Fibroblast of lung (primary cell): ENCODE data around the gene ZCCHC7. TPM values are rescaled to one million over a fixed set of nuclear protein-coding genes. Genes with fewer than 3 reads are reported as not detected.

Experiments
- DNase-seq, 2 donors: peaks; one replicate each; pipeline versions ENCODE4 v3.0.0 to v3.0.0-alpha.2; 2010; ENCODE audit warnings: low read depth in 2 of 2
- H2AFZ ChIP-seq: 2 replicates; pipeline ENCODE4 v1.5.1; 2012; ENCODE audit warnings: low read length, control low read depth, inconsistent platforms
- H3K27ac ChIP-seq: 2 replicates; pipeline ENCODE4 v1.5.1; 2011; ENCODE audit warnings: low read length, control low read depth; ENCODE audit not compliant: insufficient read depth
- H3K27me3 ChIP-seq: 2 replicates; pipeline ENCODE4 v1.5.1; 2011; ENCODE audit warnings: mild to moderate bottlenecking, low read length; ENCODE audit not compliant: control insufficient read depth, insufficient read depth
- H3K36me3 ChIP-seq: 2 replicates; pipeline ENCODE4 v1.5.1; 2011; ENCODE audit warnings: low read length; ENCODE audit not compliant: control insufficient read depth, insufficient read depth
- H3K4me1 ChIP-seq: 2 replicates; pipeline ENCODE4 v1.5.1; 2011; ENCODE audit warnings: low read length; ENCODE audit not compliant: control insufficient read depth, insufficient read depth; ENCODE audit errors: extremely low read depth
- H3K4me2 ChIP-seq: 2 replicates; pipeline ENCODE4 v1.5.1; 2011; ENCODE audit warnings: low read length, control low read depth; ENCODE audit not compliant: insufficient read depth; ENCODE audit errors: extremely low read depth
- H3K4me3 ChIP-seq, 4 experiments: fragments of 200-600 bp in 1 of 4; sonication (generic) in 1 of 4; replicated peaks in 1 of 4; 2 replicates each; pipeline ENCODE4 v1.5.1; 2011 to 2016; ENCODE audit warnings: low read length in 4 of 4, low read depth in 3 of 4, mild to moderate bottlenecking in 3 of 4, control low read depth in 2 of 4, inconsistent platforms in 1 of 4, mixed read lengths in 1 of 4; ENCODE audit not compliant: insufficient read depth in 1 of 4; ENCODE audit errors: control extremely low read depth in 1 of 4
- H3K79me2 ChIP-seq: 2 replicates; pipeline ENCODE4 v1.5.1; 2012; ENCODE audit warnings: mild to moderate bottlenecking, low read length, inconsistent platforms; ENCODE audit not compliant: control insufficient read depth, insufficient read depth
- H3K9ac ChIP-seq: 2 replicates; pipeline ENCODE4 v1.5.1; 2011; ENCODE audit warnings: mild to moderate bottlenecking, low read length, control low read depth; ENCODE audit not compliant: insufficient read depth
- H3K9me3 ChIP-seq: 2 replicates; pipeline ENCODE4 v1.5.1; 2012; ENCODE audit warnings: low read depth, low read length; ENCODE audit not compliant: control insufficient read depth, insufficient read depth
- H4K20me1 ChIP-seq: 2 replicates; pipeline ENCODE4 v1.5.1; 2011; ENCODE audit warnings: low read length; ENCODE audit not compliant: control insufficient read depth, insufficient read depth; ENCODE audit errors: extremely low read depth
- CTCF ChIP-seq, 2 donors: IDR thresholded peaks in 1 of 2; conservative IDR thresholded peaks in 1 of 2; 1 replicate in 1 of 2; 2 replicates in 1 of 2; pipeline ENCODE4 v1.5.1; 2011 to 2012; ENCODE audit warnings: low read length in 2 of 2, control low read depth in 1 of 2, inconsistent platforms in 1 of 2, low read depth in 1 of 2, mild to moderate bottlenecking in 1 of 2
- EZH2 ChIP-seq: IDR thresholded peaks from 2 replicates; pipeline ENCODE4 v1.5.1; 2012; ENCODE audit warnings: low read length, control low read depth, mild to moderate bottlenecking; ENCODE audit errors: missing control alignments
- polyA plus RNA-seq, 2 donors: library from polyadenylated mRNA; depleted of rRNA in 1 of 2; stranded (reverse) in 1 of 2; unstranded in 1 of 2; fragments of >200 nt; gene quantifications; 2 replicates each; pipeline ENCODE4 v1.2.1, GENCODE V29; 2011 to 2012; ENCODE audit warnings: missing spikeins in 1 of 2
- total RNA-seq: library from RNA; depleted of rRNA; stranded (reverse); fragments of >200 nt; gene quantifications from 2 replicates; pipeline ENCODE4 v1.2.1, GENCODE V29; 2014

Gene ZCCHC7
- total and polyA plus RNA-seq, 2 donors (not counting 1 experiment from before 2014, with no cell fraction given): 15.0 to 23.8 TPM

DNA sequence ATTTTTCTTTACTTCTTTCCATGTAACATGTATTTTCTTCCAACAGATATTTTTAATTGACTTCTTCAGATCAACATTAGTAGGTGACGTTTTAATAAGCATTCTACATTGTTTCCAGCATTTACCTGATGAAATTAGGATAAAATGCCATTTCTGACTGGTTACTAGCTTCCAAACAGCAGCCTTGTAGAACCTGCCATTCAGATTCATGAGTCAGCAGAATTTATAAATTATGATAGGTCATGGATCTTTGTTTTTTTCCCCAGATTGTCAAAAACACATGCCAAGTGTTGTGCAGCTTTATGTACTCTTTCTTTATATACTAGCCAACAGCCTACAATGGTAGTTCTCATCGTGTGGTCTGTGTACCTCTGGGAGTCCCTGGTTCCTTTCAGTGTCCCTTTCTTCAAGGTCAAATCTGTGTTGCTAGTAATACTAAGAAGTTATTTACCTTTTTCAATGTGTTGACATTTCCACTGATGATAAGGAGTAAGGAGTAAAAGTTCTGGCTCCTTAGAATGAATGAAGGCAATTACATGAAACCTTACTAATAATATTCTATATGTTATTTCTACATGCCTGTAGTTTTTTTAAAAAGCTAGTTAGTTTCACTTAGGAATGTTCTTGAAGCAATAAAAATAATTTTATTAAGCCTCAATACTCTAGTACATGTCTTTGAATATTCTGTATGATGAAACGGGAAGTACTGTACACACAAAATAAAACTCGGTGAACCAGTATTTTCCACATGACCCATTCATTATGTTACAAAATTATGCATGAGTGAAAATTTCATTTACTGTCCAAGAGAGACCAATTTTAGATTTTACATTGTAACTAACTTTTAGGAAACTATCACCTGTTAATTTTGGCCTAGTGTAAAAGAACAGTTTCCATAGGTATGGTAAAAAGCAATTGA lies 135.8 kb downstream of the ZCCHC7 start:
- no peaks in the 10 kb centered on the region for H3K79me2 ChIP-seq
- TF ChIP-seq CTCF (conservative IDR thresholded peaks at IDR 0.05 in 1 of 2, IDR thresholded peaks at IDR 0.05 in 1 of 2; ENCODE audit: low read depth in 1 of 2, low read length in 2 of 2): no peak
- TF ChIP-seq EZH2: no peak
- peaks cover 2% of the 10 kb centered on the region for H4K20me1 ChIP-seq

GRCh38 chr9:37259951-37260350 lies 139.6 kb downstream of the ZCCHC7 start:
- Histone ChIP-seq H3K27ac (no peak overlapping the region), H3K4me2 (no peak overlapping the region), H3K9me3 (no peaks in the 10 kb centered on the region), H4K20me1 (peaks cover 2% of the 10 kb centered on the region), H2AFZ (no peak overlapping the region), H3K4me1 (no peaks in the 10 kb centered on the region), H3K27me3 (no peaks in the 10 kb centered on the region), H3K36me3 (no peaks in the 10 kb centered on the region), H3K9ac (no peak overlapping the region), H3K79me2 (no peaks in the 10 kb centered on the region), H3K4me3 (no peak overlapping the region)
- DNase-seq: no peak
- TF ChIP-seq EZH2: no peak
- TF ChIP-seq CTCF (conservative IDR thresholded peaks at IDR 0.05 in 1 of 2, IDR thresholded peaks at IDR 0.05 in 1 of 2; ENCODE audit: low read depth in 1 of 2, low read length in 2 of 2): no peak

More for the DNA sequence above, 135.8 kb downstream of the ZCCHC7 start:
- Histone ChIP-seq H3K9me3 (no peaks in the 10 kb centered on the region), H3K27ac (no peak overlapping the region), H3K4me2 (no peak overlapping the region), H3K4me3 (no peak overlapping the region), H3K4me1 (no peaks in the 10 kb centered on the region), H3K9ac (no peak overlapping the region), H3K36me3 (no peaks in the 10 kb centered on the region), H3K27me3 (no peaks in the 10 kb centered on the region), H2AFZ (no peak overlapping the region)
- no peak for DNase-seq

DNA sequence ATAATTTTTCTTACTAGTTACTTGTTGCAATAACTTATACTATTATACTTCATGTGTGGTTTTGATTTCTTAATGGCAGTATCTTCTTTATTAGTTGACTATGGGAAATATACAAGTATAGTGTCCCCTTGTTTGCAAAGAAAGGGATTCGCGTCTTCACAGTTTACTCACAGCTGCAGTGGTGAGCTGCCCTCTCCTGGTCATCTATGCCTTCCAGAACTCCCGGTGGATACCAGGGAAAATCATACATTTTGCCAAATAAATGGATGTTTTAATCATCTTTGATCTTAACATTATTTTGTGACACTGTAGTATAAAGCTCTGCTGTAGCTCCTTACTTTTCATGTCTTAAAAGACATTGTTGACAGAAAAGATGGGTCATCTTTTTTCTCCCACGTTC lies 142.0 kb downstream of the ZCCHC7 start:
- H3K9me3 ChIP-seq: no peaks in the 10 kb centered on the region
- H4K20me1 ChIP-seq: no peaks in the 10 kb centered on the region

More for the DNA sequence above, 142.0 kb downstream of the ZCCHC7 start:
- peak; percentile 30 to 65 for DNase-seq
- H3K4me1 ChIP-seq: no peaks in the 10 kb centered on the region
- H3K27ac ChIP-seq: no peak overlapping the region
- no peak overlapping the region for H3K9ac ChIP-seq
- H3K27me3 ChIP-seq: no peaks in the 10 kb centered on the region
- H3K79me2 ChIP-seq: no peaks in the 10 kb centered on the region
- H3K4me2 ChIP-seq: no peak overlapping the region
- TF ChIP-seq EZH2 (no peak), CTCF (conservative IDR thresholded peaks at IDR 0.05 in 1 of 2, IDR thresholded peaks at IDR 0.05 in 1 of 2; ENCODE audit: low read depth in 1 of 2, low read length in 2 of 2) (peak; percentile 55 to 75)
- H2AFZ ChIP-seq: no peak overlapping the region
- no peak overlapping the region for H3K4me3 ChIP-seq
- no peaks in the 10 kb centered on the region for H3K36me3 ChIP-seq
